Gastrocnemius medialis (tissue), 4 donors: Measurements from ENCODE around the gene MACROD2. TPM values are rescaled to one million over a fixed set of nuclear protein-coding genes. Genes with fewer than 3 reads are reported as not detected.

Experiments
- ATAC-seq, 2 donors: fragments of 150-250 bp; one replicate each; pipeline ENCODE4 v1.9.1; 2016
- DNase-seq, 2 donors: peaks; one replicate each; pipeline ENCODE4 v3.0.0-alpha.2; 2019
- H3K27ac ChIP-seq, 4 donors: fragments of 200-600 bp; sonication (generic); 1 replicate in 1 of 4; 2 replicates in 3 of 4; pipeline ENCODE4 v1.5.1; 2016 to 2018; ENCODE audit warnings: mild to moderate bottlenecking in 2 of 4, moderate library complexity in 1 of 4
- H3K27me3 ChIP-seq, 3 donors: fragments of 200-600 bp; sonication (generic) in 2 of 3; 1 replicate in 1 of 3; 2 replicates in 2 of 3; pipeline versions ENCODE4 v1.5.1 to v1.6.0; 2016 to 2019; ENCODE audit warnings: mild to moderate bottlenecking in 1 of 3, moderate library complexity in 1 of 3
- H3K36me3 ChIP-seq, 2 donors: fragments of 200-600 bp; sonication (generic) in 1 of 2; one replicate each; pipeline ENCODE4 v1.5.1; 2017 to 2018
- H3K4me1 ChIP-seq, 2 donors: fragments of 200-600 bp; sonication (generic) in 1 of 2; one replicate each; pipeline ENCODE4 v1.5.1; 2016 to 2017; ENCODE audit warnings: mild to moderate bottlenecking in 2 of 2
- H3K4me3 ChIP-seq, 4 donors: fragments of 200-600 bp; sonication (generic) in 3 of 4; 1 replicate in 1 of 4; 2 replicates in 3 of 4; pipeline ENCODE4 v1.5.1; 2016 to 2019; ENCODE audit warnings: mild to moderate bottlenecking in 2 of 4
- H3K9me3 ChIP-seq, 3 donors: fragments of 200-600 bp; sonication (generic) in 2 of 3; 1 replicate in 1 of 3; 2 replicates in 2 of 3; pipeline ENCODE4 v1.5.1; 2016 to 2019
- CTCF ChIP-seq, 5 experiments: fragments of 450-650 bp in 3 of 5; fragments of 200-600 bp in 2 of 5; sonication (generic) in 2 of 5; IDR thresholded peaks in 4 of 5; conservative IDR thresholded peaks in 1 of 5; 1 replicate in 4 of 5; 2 replicates in 1 of 5; pipeline ENCODE4 v1.5.1; 2016 to 2019; ENCODE audit warnings: antibody characterized with exemption in 5 of 5, mild to moderate bottlenecking in 3 of 5, moderate library complexity in 3 of 5
- POLR2A ChIP-seq, 2 donors: fragments of 450-650 bp; IDR thresholded peaks; one replicate each; pipeline ENCODE4 v1.6.1; 2017; ENCODE audit warnings: antibody characterized with exemption in 2 of 2, mild to moderate bottlenecking in 2 of 2, moderate library complexity in 2 of 2
- in situ Hi-C, 4 donors: fragments of 200-750 bp; cut with MboI; loops; one replicate each; pipeline versions ENCODE4 v1.15.0 to v1.8.0; 2017; ENCODE audit warnings: low sequenced_read_pairs in 4 of 4
- intact Hi-C: fragments of 100-400 bp; cut with DNase I; formaldehyde crosslinking; loops from one replicate; pipeline ENCODE4 v1.15.1; 2023; ENCODE audit warnings: low total_unique reads
- total RNA-seq, 4 donors: library from RNA; depleted of rRNA; stranded (reverse); fragments of >200 nt; gene quantifications; one replicate each; pipeline versions ENCODE4 v1.1.0 to v1.2.3, GENCODE V29; 2016

MACROD2 gene
- total RNA-seq, 4 donors from 2014 or later, result 1.8 to 10.2 (median 3.6) TPM

- no peak for ATAC-seq
- no peak for DNase-seq
These were observed 1569.7 kb downstream of the MACROD2 start for GRCh38 chr20:15564981-15565380.

GRCh38 chr20:15565786-15566185 is 1570.5 kb downstream of the MACROD2 start:
- no peak for TF ChIP-seq CTCF (IDR thresholded peaks at IDR 0.05 in 4 of 5, conservative IDR thresholded peaks at IDR 0.05 in 1 of 5)
- TF ChIP-seq POLR2A (IDR thresholded peaks at IDR 0.05), result no peak
- Histone ChIP-seq H3K9me3 (no peaks in the 10 kb centered on the region), H3K27me3 (no peaks in the 10 kb centered on the region), H3K36me3 (no peaks in the 10 kb centered on the region), H3K4me3 (no peak overlapping the region), H3K4me1 (no peaks in the 10 kb centered on the region), H3K27ac (no peak overlapping the region)
- no peak for ATAC-seq
- intact Hi-C loops, result no loop called here
- in situ Hi-C loops, result no loop called here
- DNase-seq, result no peak

More at GRCh38 chr20:15564981-15565380, 1569.7 kb downstream of the MACROD2 start:
- TF ChIP-seq CTCF (IDR thresholded peaks at IDR 0.05 in 4 of 5, conservative IDR thresholded peaks at IDR 0.05 in 1 of 5), result no peak
- no peak for TF ChIP-seq POLR2A (IDR thresholded peaks at IDR 0.05)
- Histone ChIP-seq H3K4me3 (no peak overlapping the region), H3K27ac (no peak overlapping the region), H3K9me3 (no peaks in the 10 kb centered on the region), H3K4me1 (no peaks in the 10 kb centered on the region), H3K36me3 (no peaks in the 10 kb centered on the region), H3K27me3 (no peaks in the 10 kb centered on the region)
- intact Hi-C loops (no loop called here), in situ Hi-C loops (no loop called here)

GRCh38 chr20:15567219-15567618 is 1571.9 kb downstream of the MACROD2 start:
- ATAC-seq (no peak), DNase-seq (no peak)
- no peak overlapping the region for H3K27ac ChIP-seq
- in situ Hi-C loops (no loop called here), intact Hi-C loops (no loop called here)
- H3K4me3 ChIP-seq, result no peak overlapping the region
- TF ChIP-seq CTCF (IDR thresholded peaks at IDR 0.05 in 4 of 5, conservative IDR thresholded peaks at IDR 0.05 in 1 of 5), result no peak
- no peak for TF ChIP-seq POLR2A (IDR thresholded peaks at IDR 0.05)
- no peaks in the 10 kb centered on the region for H3K9me3 ChIP-seq
- H3K36me3 ChIP-seq, result no peaks in the 10 kb centered on the region
- no peaks in the 10 kb centered on the region for H3K4me1 ChIP-seq
- no peaks in the 10 kb centered on the region for H3K27me3 ChIP-seq

- Histone ChIP-seq H3K36me3 (no peaks in the 10 kb centered on the region), H3K9me3 (no peaks in the 10 kb centered on the region), H3K4me1 (no peaks in the 10 kb centered on the region), H3K27ac (no peak overlapping the region), H3K4me3 (no peak overlapping the region), H3K27me3 (no peaks in the 10 kb centered on the region)
- DNase-seq (no peak), ATAC-seq (no peak)
- in situ Hi-C loops (no loop called here), intact Hi-C loops (no loop called here)
- TF ChIP-seq POLR2A (IDR thresholded peaks at IDR 0.05), result no peak
- no peak for TF ChIP-seq CTCF (IDR thresholded peaks at IDR 0.05 in 4 of 5, conservative IDR thresholded peaks at IDR 0.05 in 1 of 5)
These were observed 1574.8 kb downstream of the MACROD2 start for GRCh38 chr20:15570156-15570555.

GRCh38 chr20:15571056-15571455 is 1575.7 kb downstream of the MACROD2 start:
- no peaks in the 10 kb centered on the region for H3K27me3 ChIP-seq
- H3K4me3 ChIP-seq, result no peak overlapping the region
- in situ Hi-C loops (no loop called here), intact Hi-C loops (no loop called here)
- no peak for DNase-seq
- TF ChIP-seq CTCF (IDR thresholded peaks at IDR 0.05 in 4 of 5, conservative IDR thresholded peaks at IDR 0.05 in 1 of 5) (no peak), POLR2A (IDR thresholded peaks at IDR 0.05) (no peak)
- no peaks in the 10 kb centered on the region for H3K4me1 ChIP-seq
- H3K9me3 ChIP-seq, result no peaks in the 10 kb centered on the region
- no peak for ATAC-seq
- H3K27ac ChIP-seq, result no peak overlapping the region
- no peaks in the 10 kb centered on the region for H3K36me3 ChIP-seq
